HG02938 (cell line): ENCODE data around the gene TEX26.

Experiments used
- ATAC-seq: cut with Tn5 transposase; IDR thresholded peaks from one replicate; pipeline ENCODE4 v1.9.1; 2021; ENCODE audit warnings: mild to moderate bottlenecking, moderate library complexity; ENCODE audit not compliant: unreplicated experiment

TEX26 gene

DNA sequence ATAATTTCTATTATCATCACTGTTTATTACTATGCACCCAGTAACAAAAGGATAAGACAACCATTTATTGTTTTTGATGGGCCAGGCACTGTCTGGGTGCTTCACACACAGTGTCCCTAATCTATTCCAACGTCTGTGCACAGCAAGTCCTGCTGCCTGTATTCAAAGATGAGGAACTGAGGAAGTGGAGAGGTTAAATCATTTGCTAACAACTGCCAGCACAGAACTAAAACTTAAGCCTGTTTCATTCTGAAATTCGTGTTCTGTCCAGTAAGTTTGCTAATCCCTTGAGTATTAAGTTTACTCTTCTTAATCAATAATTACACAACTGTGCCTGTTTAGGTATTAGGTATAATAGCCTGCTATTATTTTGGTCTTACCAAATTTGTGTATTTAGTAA is 41.9 kb downstream of the TEX26 start:
- ATAC-seq = no peak

DNA sequence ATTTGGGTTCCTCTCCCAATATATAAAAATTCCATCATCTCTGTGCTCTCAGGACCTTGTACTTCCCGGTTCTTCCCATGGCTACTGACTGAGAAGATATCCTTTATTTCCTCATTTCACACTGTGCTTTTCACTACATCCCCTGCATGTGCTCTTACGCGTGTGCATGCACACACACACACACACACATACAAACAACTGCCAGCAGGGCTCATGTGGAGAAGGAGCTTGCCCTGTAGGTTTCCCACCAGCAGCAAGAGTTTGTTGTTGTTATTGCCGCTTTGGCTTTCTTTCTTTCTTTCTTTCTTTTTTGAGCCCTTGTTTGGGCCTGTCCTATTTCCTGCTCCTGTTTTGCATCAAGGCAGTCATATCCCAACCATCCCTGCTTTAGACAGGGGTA is 43.6 kb downstream of the TEX26 start:
- no peak for ATAC-seq

DNA sequence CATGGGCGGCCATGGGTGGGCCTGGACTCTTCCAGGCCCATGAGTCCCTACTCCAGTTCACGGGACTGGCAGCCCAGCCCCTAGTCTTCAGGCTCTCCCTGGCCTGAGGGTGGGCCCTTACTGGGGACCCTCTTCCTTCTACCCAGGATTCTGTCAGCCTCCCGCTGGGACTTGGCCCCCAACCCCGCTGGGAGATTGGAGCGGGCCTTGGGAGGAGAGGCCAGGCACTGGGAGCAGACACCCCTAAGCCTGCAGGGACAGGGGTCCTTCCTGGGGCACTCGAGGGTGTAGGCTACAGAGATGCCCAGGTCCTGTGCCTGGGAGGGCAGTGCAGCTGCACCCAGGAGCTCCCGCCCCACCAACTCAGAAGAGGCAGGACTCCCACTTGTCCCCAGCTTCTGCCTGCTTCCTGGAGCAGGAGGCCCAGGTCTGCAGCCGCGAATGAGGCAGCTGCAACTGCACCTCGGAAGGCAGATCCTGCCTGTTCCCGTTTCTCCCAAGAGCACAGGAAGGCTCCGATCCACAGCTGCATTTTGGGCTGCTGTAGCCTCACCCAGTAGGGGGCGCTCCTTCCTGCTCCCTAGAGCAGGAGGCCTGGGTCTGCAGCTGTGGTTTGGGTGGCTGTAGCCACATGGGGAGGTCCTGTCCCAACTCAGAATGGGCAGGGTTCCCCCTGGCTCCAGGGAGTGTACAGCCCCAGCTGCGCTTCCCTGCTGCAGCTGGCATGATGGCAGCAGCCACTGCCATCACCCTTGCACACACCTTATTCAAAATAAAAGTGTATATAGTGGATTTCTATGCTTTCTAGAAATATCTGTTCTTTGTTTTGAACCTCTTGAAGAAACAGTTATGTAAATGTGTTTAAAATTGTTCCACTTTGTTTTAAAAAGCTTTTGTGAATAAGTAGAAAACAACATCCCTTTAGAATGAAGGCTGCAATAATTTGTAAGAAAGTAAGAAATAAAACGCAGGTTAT is 46.8 kb downstream of the TEX26 start:
- ATAC-seq = no peak

DNA sequence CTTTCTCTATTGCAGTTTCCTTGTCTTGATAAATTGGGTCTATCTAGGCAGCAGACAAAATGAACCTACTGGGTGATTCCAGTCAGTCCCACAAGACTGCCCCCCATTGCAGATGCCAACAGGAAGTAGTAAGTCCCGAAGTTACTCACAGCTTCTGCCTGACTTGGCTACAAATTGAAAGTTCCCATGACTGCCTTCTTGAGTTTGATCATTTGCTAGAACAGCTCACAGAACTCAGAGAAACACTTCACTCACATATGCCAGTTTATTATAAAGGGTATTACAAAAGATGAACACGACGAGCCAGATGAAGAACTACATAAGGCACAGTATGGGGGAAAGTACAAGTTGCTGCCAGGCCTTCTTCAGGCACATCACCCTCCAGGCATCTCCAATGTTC is 50.0 kb downstream of the TEX26 start:
- ATAC-seq = no peak

DNA sequence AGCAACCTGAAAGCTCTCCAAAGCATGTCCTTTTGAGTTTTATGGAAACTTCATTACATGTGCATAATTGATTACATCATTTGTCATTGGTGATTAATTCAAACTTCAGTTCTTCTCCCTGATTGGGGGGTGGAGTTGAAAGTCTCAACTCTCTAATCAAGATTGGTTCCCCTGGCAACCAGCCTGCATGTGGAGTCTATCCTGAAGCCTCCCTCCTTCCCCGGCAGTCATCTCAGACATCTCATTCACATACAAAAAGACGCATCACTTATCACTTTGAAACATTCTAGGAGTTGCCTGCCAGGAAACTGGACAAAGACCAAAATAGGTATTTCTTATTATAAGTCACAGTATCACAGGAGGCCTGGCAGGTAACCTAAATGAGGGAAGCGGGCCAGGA is 50.5 kb downstream of the TEX26 start:
- no peak for ATAC-seq

DNA sequence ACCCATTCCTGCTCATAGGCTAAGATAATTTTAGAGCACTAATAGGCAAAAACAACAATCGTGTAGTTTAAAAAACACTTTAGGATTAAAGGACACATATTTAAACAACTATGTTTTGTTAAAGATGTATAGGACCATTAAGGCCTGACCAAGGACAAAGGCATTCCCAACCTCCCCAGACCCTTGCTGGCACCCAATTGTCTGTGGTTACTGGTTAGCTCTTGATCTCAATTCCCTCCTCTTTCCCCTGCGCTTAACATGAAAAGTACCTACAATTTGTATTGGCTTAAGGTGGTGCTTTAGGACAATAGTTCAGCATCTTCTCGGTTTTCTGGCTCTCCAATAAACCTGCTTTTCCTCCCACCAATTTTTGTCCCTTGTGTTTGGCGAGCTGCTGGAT is 51.0 kb downstream of the TEX26 start:
- no peak for ATAC-seq

DNA sequence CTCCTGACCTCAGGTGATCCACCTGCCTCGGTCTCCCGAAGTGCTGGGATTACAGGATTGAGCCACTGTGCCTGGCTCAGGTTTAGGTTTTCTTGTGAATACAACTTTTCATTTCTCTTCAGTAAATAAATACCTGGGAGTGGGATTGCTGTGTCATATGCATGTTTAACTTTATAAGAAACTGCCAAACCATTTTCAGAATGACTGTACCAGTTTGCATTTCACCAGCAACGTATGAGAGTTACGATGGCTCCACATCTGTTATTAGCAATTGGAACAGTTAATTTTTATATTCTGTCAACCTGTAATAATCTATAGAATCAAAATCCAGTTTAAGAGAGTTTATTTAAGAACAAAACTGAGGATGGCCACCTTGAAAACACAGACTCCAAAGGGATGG is 52.2 kb downstream of the TEX26 start:
- no peak for ATAC-seq

DNA sequence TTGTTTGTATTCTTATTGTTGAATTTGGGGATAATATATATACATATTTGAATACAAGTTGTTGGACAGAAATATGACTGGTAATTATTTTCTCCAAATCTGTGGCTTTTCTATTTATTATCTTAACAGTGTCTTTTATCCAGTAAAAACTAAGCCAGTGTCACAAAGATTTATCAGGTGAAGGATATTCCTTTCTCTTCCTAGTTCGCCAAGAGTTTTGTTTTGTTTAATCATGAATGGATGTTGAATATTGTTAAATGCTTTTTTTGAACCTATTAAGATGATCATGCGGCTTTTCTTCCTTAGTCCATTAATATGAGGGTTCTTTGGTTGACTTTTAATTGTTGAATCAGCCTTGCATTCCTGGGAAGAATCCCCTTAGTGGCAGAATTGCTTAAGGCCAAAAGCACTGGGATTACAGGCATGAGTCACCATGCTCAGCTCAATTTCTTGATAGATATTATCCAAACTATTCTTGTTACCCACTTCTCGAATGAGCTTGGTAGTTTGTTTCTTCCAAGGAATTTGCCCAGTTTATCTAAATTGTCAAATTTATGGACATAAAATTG is 53.3 kb downstream of the TEX26 start:
- no peak for ATAC-seq

DNA sequence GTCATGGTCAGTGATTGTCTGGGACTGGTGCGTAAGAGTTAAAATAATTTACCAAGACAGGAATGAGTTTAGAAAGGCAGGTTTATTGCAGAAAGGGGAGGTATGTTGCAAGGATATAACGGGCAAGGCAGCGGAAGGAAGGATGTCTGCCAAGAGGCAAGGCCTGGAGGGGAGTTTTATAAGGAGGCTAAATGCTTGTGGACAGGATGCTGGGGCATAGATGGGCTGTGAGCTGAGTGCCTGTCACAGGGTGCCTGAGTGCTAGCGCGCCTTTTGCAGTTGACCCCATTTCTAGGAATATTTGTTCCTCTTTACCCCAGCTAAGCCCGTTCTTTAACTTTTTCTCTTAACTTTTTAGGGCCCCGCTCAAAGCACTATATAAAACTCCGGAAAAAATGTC is 58.7 kb downstream of the TEX26 start:
- no peak for ATAC-seq

DNA sequence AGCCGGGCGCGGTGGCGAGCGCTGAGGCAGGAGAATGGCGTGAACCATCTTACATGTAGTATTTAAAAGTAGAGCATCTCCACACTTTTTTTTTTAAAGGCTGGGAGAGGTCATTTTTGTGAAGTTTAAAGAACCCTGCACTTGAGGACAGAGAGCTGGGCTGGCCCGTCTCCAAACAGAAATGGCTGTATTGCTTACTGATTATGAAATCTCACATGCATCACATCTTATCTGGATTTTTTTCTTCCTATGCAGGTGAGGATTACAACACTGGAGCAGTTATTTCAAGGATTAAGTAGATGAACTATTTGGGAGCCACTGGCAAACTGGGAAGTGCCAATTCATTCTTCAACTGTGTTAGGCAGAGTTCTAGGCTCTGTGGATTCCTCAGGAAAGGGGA is 59.5 kb downstream of the TEX26 start:
- ATAC-seq = no peak

DNA sequence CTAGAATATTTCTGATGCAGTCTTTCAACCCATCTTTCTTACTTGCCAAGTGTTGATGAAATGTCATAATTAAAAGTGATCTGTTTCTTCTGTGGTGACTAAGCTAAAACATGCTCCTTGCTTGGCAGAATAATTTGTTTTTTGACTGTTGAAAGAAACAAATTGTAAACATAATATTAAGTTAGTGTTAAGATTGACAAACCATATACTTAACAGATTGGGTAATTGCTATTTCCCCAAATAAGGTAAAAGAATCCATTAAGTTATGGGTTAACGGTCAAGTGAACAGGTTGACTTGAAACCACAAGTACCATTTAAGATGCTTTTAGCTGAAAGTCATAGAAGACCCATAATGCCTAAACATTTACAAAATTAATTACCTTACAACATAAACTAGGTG is 62.9 kb downstream of the TEX26 start:
- no peak for ATAC-seq

DNA sequence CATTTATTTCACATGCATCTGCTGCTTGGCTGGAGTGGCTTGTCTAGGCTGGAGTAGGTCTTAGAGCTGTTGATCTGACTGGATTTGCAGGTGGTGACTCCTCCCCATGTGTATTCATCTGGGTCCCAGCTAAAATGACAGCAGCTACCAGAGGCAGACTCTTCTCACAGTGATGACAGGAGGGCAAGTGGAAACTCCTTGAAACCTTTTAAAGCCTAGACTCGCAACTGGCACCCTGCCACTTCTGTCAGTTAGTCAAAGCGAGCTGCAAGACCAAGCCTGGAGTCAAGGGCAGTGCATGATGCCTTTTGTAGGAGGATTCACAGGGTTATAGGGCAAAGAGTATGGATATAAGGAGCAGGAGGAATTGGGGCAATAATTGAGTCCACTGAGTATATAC is 65.2 kb downstream of the TEX26 start:
- ATAC-seq = no peak

DNA sequence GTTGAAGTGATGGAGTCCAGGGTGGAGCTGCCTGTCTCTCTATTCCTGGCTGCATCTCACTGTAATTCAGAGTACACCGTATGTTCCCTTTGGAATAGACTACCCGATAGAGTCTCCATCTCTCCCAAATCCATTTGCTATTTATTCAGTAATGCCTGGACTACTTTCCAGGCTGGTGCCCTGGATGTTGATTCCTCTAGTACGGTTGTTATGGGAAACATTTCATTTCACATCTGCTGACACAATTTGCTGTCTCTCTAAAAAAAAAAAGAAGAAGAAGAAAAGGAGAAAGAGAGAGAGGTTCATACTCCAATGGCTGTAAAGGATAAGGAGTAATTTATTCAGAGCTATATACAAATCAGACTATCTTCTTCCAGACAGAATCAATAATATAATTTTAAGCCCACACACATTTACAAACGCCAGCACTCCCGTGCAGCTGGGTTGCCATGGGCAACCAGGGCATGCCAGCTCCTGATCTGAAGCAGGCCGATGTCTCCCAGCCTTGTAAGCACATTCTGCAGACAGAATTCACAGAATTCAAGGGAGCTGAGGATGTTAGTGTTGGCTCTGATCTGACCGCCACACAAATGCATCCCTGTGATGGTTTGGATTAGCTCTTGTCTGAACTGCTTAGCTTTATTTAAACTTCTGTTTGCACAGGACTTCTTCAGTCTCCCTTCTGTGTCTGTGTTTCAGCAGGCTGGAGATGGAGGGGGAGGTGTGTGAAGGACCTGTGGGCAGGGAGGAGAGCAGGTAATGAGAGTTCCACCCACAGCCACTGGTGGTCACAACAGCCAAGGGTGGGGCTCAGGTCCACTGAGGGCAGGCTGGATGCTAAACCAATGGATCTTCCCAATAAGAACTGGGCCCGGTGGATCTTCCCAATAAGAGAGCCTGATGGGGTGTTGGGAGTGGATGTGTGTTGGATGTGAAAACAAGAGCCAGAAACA is 66.0 kb downstream of the TEX26 start:
- no peak for ATAC-seq

DNA sequence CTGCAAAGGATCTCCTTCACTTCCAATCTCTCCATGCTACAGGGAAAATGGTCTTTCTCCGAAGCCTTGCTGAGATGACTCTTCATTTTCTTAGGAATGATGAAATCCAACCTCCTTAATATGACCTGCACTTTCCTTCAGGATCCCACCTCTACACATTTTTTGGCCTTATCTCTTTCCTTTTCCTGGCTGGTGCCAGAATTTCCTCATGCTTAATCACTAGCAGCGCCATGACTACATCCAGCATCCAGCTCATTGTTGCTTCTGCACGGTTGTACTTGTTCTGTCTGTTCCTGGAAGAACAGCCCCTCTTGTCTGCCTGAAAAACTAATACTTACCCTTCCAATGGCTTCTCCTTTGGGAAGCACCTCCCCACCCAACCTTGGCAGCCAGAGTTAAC is 68.4 kb downstream of the TEX26 start:
- no peak for ATAC-seq

DNA sequence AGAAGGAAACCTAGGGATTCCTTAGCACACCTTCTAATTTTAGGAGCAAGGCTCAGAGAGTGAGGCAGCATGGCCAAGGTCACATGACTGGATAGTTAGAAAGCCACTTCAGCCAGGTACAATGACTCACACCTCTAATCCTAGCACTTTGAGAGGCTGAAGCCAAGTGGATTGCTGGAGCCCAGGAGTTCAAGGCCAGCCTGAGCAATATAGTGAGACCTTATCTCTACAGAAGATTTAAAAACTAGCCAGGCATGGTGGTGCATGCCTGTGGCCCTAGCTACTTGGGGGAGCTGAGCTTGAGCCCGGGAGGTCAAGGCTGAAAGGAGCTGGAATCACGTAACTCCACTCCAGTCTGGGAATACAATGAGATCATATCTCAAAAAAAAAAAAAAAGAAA is 69.2 kb downstream of the TEX26 start:
- no peak for ATAC-seq

DNA sequence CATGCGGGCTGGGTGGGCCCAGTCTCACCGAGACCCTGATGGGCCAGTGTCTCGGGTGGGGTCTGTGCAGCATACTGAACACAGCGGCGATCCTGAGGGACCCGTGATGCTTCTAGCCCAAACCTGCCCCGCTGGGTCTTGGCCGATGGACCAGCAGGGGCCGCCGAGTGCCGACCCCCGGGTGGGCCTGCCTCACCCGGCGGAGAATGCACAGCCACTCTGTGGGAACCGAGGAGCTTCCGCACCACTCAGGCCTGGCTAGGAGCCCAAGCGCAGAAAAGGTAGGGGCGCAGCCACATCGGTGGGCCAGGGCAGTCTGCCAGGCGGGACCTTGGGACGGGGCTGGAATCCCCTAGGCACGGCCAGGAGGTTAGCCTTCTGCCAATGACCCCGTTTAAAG is 72.6 kb downstream of the TEX26 start:
- no peak for ATAC-seq

DNA sequence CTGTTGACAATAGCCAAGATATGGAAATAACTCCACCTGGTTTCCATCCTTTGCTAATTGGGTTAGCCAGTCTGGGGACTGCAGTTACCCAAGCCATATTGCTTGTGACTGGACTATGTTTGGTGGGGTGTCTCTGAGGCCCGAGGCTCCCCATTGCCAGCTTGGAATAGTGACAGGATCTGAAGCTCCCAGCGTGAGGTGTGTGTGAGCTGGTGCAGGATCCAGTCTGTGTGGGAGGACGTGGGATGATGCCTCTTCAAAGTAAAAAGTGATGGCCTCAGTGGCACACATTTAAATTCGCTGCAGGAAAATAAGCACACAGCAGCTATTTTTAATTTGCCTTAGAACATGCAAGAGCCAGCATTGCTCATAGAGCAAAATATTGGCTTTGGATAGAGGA is 75.0 kb downstream of the TEX26 start:
- ATAC-seq = no peak

DNA sequence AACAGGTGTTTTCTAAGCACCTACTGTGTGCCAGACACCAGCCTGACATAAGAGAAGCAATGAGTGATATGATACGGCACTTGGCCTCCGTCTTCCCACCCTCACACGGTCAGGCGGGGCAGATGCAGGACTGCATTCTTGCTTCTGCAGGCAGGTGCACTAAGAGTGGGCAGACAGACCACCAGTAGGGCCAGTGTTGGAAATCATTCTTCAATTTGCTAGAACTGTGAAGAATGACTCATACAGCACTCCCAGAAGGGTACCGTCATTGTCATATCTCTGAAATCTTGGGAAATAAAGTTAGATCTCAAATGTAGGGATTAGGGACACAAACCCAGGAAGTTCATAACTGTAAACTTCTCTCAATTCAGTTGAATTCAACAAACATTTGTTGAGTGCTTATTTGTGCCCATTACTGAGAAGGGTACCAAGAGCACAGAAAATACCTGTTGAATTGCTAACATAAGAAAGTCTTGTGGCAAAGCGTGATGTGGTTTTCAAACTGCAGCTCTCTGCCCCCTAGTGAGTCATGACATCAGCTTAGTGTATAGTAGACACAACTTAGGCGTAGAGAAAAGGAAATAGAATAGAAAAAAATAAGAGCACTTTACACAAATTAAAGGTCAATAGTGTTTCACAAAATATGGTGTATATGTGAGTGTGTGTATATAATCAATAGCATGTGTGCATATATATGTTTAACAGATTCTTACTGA is 76.1 kb downstream of the TEX26 start:
- ATAC-seq = no peak

DNA sequence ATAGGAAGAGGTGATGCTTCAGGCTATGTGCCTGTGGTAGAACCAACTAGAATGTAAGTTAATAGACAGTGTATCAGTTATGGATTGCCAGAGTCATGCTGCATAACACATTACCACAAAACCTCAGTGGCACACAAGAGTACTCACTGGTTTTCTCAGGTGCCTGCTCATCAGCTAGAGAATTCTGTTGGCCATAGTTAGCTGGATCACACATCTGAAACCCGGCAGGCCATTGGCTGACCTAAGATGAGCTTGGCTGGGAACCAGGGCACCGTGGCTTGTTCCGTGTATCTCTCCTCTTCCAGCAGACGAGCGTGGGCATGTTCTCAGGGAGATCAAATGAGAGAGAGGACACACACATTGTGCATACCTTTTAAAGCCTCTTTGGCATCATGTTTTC is 76.7 kb downstream of the TEX26 start:
- ATAC-seq = no peak

DNA sequence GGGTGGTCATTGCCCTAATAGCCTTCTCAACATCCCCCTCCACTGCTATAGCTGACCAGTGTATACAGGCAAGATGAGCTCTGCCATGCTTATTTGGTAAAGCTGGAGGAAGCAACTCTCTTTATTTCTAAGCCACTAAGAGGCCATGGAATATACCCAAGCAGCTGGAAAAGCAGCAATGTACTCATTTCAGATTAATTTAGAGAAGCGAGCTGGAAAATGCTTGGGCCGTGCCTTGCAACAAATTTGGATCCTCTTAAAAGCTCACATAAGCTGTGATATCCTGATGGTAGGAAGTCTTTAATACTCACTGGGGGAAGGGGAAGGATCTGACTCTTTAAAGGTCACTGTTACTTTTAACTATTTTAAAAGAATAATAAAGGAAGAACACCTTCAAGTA is 77.8 kb downstream of the TEX26 start:
- no peak for ATAC-seq
